Tibial nerve (tissue), 4 donors: ENCODE data around the gene HAO2. TPM values are rescaled to one million over a fixed set of nuclear protein-coding genes. Genes with fewer than 3 reads are reported as not detected.

Experiments
- DNase-seq, 2 donors: peaks; one replicate each; pipeline ENCODE4 v3.0.0-alpha.2; 2019; ENCODE audit warnings: low spot score in 2 of 2
- H3K27ac ChIP-seq, 4 donors: fragments of 200-600 bp; sonication (generic) in 3 of 4; one replicate each; pipeline ENCODE4 v1.5.1; 2017 to 2019; ENCODE audit warnings: mild to moderate bottlenecking in 1 of 4
- H3K27me3 ChIP-seq, 2 donors: fragments of 200-600 bp; sonication (generic) in 1 of 2; one replicate each; pipeline versions ENCODE4 v1.5.1 to v1.6.0; 2017 to 2019
- H3K36me3 ChIP-seq, 3 donors: fragments of 200-600 bp; sonication (generic); one replicate each; pipeline ENCODE4 v1.5.1; 2018 to 2019
- H3K4me1 ChIP-seq, 4 donors: fragments of 200-600 bp; sonication (generic) in 3 of 4; one replicate each; pipeline ENCODE4 v1.5.1; 2017 to 2019
- H3K4me3 ChIP-seq, 4 donors: fragments of 200-600 bp; sonication (generic) in 3 of 4; one replicate each; pipeline ENCODE4 v1.5.1; 2017 to 2019; ENCODE audit warnings: mild to moderate bottlenecking in 1 of 4, moderate library complexity in 1 of 4
- H3K9me3 ChIP-seq, 4 donors: fragments of 200-600 bp; sonication (generic) in 3 of 4; one replicate each; pipeline ENCODE4 v1.5.1; 2017 to 2019
- EP300 ChIP-seq, 2 donors: sonication (generic); formaldehyde crosslinking; IDR thresholded peaks; one replicate each; pipeline ENCODE4 v1.6.1; 2017; ENCODE audit warnings: antibody characterized with exemption in 2 of 2, mild to moderate bottlenecking in 1 of 2
- POLR2A ChIP-seq, 2 donors: fragments of 450-650 bp; IDR thresholded peaks; one replicate each; pipeline ENCODE4 v1.6.1; 2017; ENCODE audit warnings: antibody characterized with exemption in 2 of 2, mild to moderate bottlenecking in 2 of 2, moderate library complexity in 2 of 2
- WGBS, 2 donors: methylation state at CpG; one replicate each; pipeline ENCODE4 v1.1.5; 2018; 5-methylcytosine and 5-hydroxymethylcytosine counted together
- total RNA-seq, 4 donors: library from RNA; depleted of rRNA; stranded (reverse); fragments of >200 nt; gene quantifications; one replicate each; pipeline ENCODE4 v1.1.0, GENCODE V29; 2016
- TF ChIP-seq, protein P1 (sequence below), 5 experiments: fragments of 200-600 bp in 3 of 5; fragments of 450-650 bp in 2 of 5; sonication (generic) in 3 of 5; IDR thresholded peaks; one replicate each; pipeline ENCODE4 v1.5.1; 2016 to 2019; ENCODE audit warnings: antibody characterized with exemption in 5 of 5, mild to moderate bottlenecking in 3 of 5, moderate library complexity in 2 of 5

The HAO2 gene
- not detected for total RNA-seq

DNA sequence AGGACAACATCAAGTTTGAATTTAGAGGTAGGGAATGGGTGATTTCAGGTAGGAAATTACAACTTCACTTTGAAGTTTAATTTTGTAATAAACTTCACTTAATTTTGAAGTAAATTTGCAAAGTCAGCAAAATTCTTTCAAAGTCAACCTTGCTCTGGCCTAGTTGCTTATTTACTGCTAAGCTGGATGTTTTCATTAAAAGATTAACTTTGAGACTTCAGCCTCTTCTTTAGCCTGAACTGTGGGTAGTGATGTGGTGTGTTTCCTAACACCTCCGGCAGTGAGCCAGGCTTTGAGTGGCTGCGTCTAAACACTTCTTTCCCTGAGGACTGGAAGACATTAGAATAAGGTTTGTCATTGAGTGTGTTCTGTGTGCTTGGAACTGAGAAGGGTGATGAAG, at the start of gene HAO2:
Gene HAO2 (plus strand): TSS at position 232 of the 400 bp plus-strand sequence. CDS start 12,301 bp downstream, outside the sequence.
- Histone ChIP-seq H3K4me1 (no peaks in the 10 kb centered on the region), H3K36me3 (no peaks in the 10 kb centered on the region), H3K27me3 (no peaks in the 10 kb centered on the region), H3K9me3 (no peaks in the 10 kb centered on the region), H3K27ac (no peak within 1 kb of the TSS), H3K4me3 (no peak within 1 kb of the TSS)
- no peak for DNase-seq
- WGBS, 2 donors = 75 to 80% methylated on average over 2 of the region's 2 CpGs
- TF ChIP-seq POLR2A (IDR thresholded peaks at IDR 0.05) (no peak), EP300 (IDR thresholded peaks at IDR 0.05) (no peak)
- TF ChIP-seq, protein P1, sequence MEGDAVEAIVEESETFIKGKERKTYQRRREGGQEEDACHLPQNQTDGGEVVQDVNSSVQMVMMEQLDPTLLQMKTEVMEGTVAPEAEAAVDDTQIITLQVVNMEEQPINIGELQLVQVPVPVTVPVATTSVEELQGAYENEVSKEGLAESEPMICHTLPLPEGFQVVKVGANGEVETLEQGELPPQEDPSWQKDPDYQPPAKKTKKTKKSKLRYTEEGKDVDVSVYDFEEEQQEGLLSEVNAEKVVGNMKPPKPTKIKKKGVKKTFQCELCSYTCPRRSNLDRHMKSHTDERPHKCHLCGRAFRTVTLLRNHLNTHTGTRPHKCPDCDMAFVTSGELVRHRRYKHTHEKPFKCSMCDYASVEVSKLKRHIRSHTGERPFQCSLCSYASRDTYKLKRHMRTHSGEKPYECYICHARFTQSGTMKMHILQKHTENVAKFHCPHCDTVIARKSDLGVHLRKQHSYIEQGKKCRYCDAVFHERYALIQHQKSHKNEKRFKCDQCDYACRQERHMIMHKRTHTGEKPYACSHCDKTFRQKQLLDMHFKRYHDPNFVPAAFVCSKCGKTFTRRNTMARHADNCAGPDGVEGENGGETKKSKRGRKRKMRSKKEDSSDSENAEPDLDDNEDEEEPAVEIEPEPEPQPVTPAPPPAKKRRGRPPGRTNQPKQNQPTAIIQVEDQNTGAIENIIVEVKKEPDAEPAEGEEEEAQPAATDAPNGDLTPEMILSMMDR (IDR thresholded peaks at IDR 0.05) = no peak

DNA sequence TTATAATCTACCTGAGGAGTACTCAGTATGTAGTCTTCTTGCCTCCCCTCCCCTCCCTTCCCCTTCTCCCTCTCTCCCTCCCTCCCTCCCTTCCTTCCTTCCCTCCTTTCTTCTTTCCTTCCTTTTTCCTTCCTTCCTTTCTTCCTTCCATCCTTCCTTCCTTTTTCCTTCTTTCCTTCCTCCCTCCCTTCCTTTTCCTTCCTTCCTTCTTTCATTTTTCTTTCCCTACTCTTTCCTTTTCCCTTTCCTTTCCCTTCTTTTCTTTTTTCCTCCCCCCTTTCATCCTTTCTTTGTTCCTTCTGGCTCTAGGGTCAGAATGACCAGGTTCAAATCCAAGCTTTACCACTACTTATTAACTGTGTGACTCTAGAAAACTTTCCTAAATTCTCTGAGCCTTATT, 48.5 kb upstream of the HAO2 start:
- no peaks in the 10 kb centered on the region for H3K4me1 ChIP-seq
- no peak overlapping the region for H3K27ac ChIP-seq
- no peaks in the 10 kb centered on the region for H3K9me3 ChIP-seq
- H3K36me3 ChIP-seq = no peaks in the 10 kb centered on the region
- no peak for DNase-seq
- H3K27me3 ChIP-seq = no peaks in the 10 kb centered on the region
- no peak for TF ChIP-seq EP300 (IDR thresholded peaks at IDR 0.05)
- no peak overlapping the region for H3K4me3 ChIP-seq

DNA sequence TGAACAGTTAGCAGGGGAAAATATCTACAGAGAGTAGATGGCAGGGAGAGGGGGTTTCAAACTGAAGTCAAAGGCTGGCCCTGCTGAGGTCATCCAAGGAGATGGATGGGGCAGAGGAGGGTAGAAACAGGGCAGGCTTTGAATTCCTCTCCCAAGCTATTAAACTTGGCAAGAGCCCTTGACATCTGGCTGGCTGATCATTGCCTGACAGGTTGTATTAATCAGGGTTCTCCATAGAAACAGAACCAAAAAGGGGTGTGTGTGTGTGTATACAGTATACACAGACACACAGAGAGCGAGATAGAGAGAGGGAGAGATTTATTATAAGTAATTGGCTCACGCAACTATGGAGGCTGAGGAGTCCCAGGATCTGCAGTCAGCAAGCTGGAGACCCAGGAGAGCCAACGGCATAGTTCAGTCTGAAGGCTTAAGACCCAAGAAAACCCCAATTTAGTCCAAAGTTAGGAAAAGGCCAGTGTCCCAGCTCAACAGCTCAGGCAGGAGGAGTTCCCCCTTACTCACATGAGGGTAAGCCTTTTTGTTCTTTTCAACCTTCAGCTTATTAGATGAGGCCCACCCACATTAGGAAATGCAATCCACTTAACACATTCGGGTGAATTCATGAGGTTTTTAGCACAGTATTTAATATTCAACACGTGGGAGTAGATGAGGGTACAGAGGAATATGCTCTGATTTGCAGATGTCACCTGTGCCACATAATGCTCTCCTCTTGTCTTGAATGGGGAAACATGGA, 46.7 kb upstream of the HAO2 start:
- H3K27ac ChIP-seq = no peak overlapping the region
- no peaks in the 10 kb centered on the region for H3K9me3 ChIP-seq
- 77 to 86% methylated on average over 5 of the region's 5 CpGs for WGBS, 2 donors
- TF ChIP-seq, protein P1 (IDR thresholded peaks at IDR 0.05) = no peak
- no peaks in the 10 kb centered on the region for H3K36me3 ChIP-seq
- H3K27me3 ChIP-seq = no peaks in the 10 kb centered on the region
- DNase-seq = no peak
- peaks cover 0 to 2% (median 0%) of the 10 kb centered on the region in 4 donors for H3K4me1 ChIP-seq
- H3K4me3 ChIP-seq = no peak overlapping the region

DNA sequence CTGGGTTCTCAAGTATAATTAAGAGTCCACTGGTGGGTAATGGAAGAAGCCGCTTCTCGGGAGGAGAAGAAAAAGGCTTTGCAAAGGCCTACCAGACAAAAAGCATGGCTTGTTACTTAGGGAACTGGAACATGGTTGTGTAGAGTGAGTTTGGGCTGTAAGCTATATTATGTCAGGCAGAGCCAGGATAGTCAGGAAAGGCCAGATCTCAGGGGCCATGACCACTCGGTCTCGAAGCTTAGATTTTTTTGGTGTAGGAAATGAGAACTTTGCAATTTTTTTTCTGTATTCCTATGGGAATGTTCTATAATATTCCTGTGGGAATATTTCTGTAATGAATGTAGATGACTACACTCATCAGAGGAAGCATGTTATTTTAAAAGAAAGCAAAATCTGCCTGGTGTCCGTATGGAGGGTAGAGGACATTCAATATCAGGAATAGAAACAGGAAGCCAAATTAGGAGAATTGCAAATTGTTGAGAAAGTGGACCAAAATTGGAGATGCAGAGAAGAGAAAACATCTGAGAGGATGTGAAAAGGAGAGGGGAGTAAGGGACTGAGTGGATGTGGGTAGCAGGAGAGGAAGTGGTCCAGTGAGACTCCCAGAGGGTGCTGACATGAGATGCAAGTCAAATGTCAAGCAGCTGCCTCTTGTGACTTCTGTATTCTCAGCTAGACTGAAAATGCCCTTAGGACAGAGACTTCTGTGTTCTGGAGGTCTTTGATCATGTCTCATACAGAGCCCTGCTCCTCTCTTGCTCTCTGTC, 45.2 kb upstream of the HAO2 start:
- Histone ChIP-seq H3K9me3 (no peaks in the 10 kb centered on the region), H3K4me3 (no peak overlapping the region), H3K27ac (no peak overlapping the region), H3K27me3 (no peaks in the 10 kb centered on the region), H3K36me3 (no peaks in the 10 kb centered on the region), H3K4me1 (peaks cover 0 to 14% (median 6%) of the 10 kb centered on the region in 4 donors)
- no peak for DNase-seq
- TF ChIP-seq, protein P1 (IDR thresholded peaks at IDR 0.05) = no peak
- TF ChIP-seq EP300 (IDR thresholded peaks at IDR 0.05) = no peak
- no peak for TF ChIP-seq POLR2A (IDR thresholded peaks at IDR 0.05)
- 75 to 76% methylated on average over 5 of the region's 5 CpGs for WGBS, 2 donors

DNA sequence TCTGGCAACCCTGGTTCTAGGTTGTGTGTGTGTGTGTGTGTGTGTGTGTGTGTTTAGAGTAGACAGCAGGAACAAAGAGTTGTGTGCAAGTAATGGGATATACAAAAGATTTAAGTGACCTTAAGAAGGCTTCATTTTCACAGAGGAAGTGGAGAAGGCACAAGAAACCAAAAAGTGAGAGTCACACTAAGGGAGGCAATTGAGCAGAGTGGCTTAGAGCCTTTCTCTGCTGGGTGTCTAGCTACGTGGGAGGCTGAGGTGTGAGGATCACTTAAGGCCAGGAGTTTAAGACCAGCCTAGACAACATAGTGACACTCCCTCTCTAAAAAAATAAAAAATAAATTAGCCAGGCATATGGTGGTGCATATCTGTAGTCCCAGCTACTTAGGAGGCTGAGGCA, 44.4 kb upstream of the HAO2 start:
- Histone ChIP-seq H3K4me3 (no peak overlapping the region), H3K27ac (no peak overlapping the region), H3K4me1 (peaks cover 0 to 14% (median 6%) of the 10 kb centered on the region in 4 donors), H3K27me3 (no peaks in the 10 kb centered on the region), H3K36me3 (no peaks in the 10 kb centered on the region), H3K9me3 (no peaks in the 10 kb centered on the region)
- 59 to 82% methylated on average over 1 of the region's 1 CpG for WGBS, 2 donors
- DNase-seq = no peak
- TF ChIP-seq POLR2A (IDR thresholded peaks at IDR 0.05) = no peak
- TF ChIP-seq EP300 (IDR thresholded peaks at IDR 0.05) = no peak
- TF ChIP-seq, protein P1 (IDR thresholded peaks at IDR 0.05) = no peak
